Astrocyte (in vitro differentiated cells and primary cell): ENCODE data around the gene MNAT1. TPM values are rescaled to one million over a fixed set of nuclear protein-coding genes. Genes with fewer than 3 reads are reported as not detected.

ENCODE experiments used
- DNase-seq: peaks from one replicate; pipeline ENCODE4 v3.0.0-alpha.2; 2010; ENCODE audit warnings: low read depth
- FAIRE-seq: peaks from 2 replicates; lab custom pipeline; 2011; peaks lifted over from hg19 to GRCh38; lab: Jason Lieb, UNC
- H2AFZ ChIP-seq: 2 replicates; pipeline ENCODE4 v1.6.0; 2012; ENCODE audit warnings: low read depth, low read length, inconsistent platforms
- H3K27ac ChIP-seq: 2 replicates; pipeline ENCODE4 v1.5.1; 2011; ENCODE audit warnings: low read depth, low read length, inconsistent platforms
- H3K27me3 ChIP-seq: 2 replicates; pipeline ENCODE4 v1.6.0; 2011; ENCODE audit warnings: low read length, inconsistent platforms; ENCODE audit not compliant: insufficient read depth
- H3K36me3 ChIP-seq: 2 replicates; pipeline ENCODE4 v1.5.1; 2011; ENCODE audit warnings: low read length, inconsistent platforms; ENCODE audit not compliant: insufficient read depth
- H3K4me1 ChIP-seq: 2 replicates; pipeline ENCODE4 v1.5.1; 2011; ENCODE audit warnings: low read length, inconsistent platforms; ENCODE audit not compliant: insufficient read depth
- H3K4me2 ChIP-seq: 2 replicates; pipeline ENCODE4 v1.6.0; 2012; ENCODE audit warnings: low read length, inconsistent platforms
- H3K4me3 ChIP-seq: 2 replicates; pipeline ENCODE4 v1.5.1; 2011; ENCODE audit warnings: low read depth, mild to moderate bottlenecking, low read length, inconsistent platforms; ENCODE audit not compliant: insufficient read depth
- H3K79me2 ChIP-seq: 2 replicates; pipeline ENCODE4 v1.6.0; 2012; ENCODE audit warnings: mild to moderate bottlenecking, low read length, inconsistent platforms; ENCODE audit not compliant: insufficient read depth
- H3K9ac ChIP-seq: 2 replicates; pipeline ENCODE4 v1.6.0; 2012; ENCODE audit warnings: mild to moderate bottlenecking, low read length, inconsistent platforms
- H3K9me3 ChIP-seq: 2 replicates; pipeline ENCODE4 v1.5.1; 2012; ENCODE audit warnings: low read depth, mild to moderate bottlenecking, low read length, inconsistent platforms; ENCODE audit not compliant: insufficient read depth
- H4K20me1 ChIP-seq: 2 replicates; pipeline ENCODE4 v1.6.0; 2012; ENCODE audit warnings: low read length, inconsistent platforms; ENCODE audit not compliant: insufficient read depth
- H3K27ac Mint-ChIP-seq: one replicate; pipeline ENCODE4 v1.8.0; 2021; ENCODE audit warnings: mild to moderate bottlenecking, mixed read lengths; ENCODE audit not compliant: unreplicated experiment
- H3K27me3 Mint-ChIP-seq: one replicate; pipeline ENCODE4 v1.8.0; 2021; ENCODE audit warnings: low read depth, mixed read lengths; ENCODE audit not compliant: unreplicated experiment
- H3K36me3 Mint-ChIP-seq: one replicate; pipeline ENCODE4 v1.8.0; 2021; ENCODE audit warnings: low read depth, mixed read lengths; ENCODE audit not compliant: unreplicated experiment
- H3K4me1 Mint-ChIP-seq: one replicate; pipeline ENCODE4 v1.8.0; 2021; ENCODE audit warnings: low read depth, mixed read lengths; ENCODE audit not compliant: unreplicated experiment
- H3K4me3 Mint-ChIP-seq: one replicate; pipeline ENCODE4 v1.8.0; 2021; ENCODE audit warnings: mild to moderate bottlenecking, moderate library complexity, mixed read lengths; ENCODE audit not compliant: unreplicated experiment
- H3K9me3 Mint-ChIP-seq: one replicate; pipeline ENCODE4 v1.8.0; 2021; ENCODE audit warnings: mild to moderate bottlenecking, mixed read lengths; ENCODE audit not compliant: unreplicated experiment
- CTCF ChIP-seq: IDR thresholded peaks from 2 replicates; pipeline ENCODE4 v1.5.1; 2011; ENCODE audit warnings: low read depth, mild to moderate bottlenecking, inconsistent platforms, low read length, moderate library complexity; ENCODE audit not compliant: insufficient read depth
- EZH2 ChIP-seq: IDR thresholded peaks from 2 replicates; pipeline ENCODE4 v1.6.1; 2012; ENCODE audit warnings: mild to moderate bottlenecking, low read length, inconsistent platforms; ENCODE audit not compliant: insufficient read depth
- total RNA-seq: library from RNA; stranded (reverse); gene quantifications from 2 replicates; pipeline ENCODE4 v1.2.1, GENCODE V29; 2021

The MNAT1 gene
- total RNA-seq, 1 donor from 2014 or later, result 36.0 TPM

DNA sequence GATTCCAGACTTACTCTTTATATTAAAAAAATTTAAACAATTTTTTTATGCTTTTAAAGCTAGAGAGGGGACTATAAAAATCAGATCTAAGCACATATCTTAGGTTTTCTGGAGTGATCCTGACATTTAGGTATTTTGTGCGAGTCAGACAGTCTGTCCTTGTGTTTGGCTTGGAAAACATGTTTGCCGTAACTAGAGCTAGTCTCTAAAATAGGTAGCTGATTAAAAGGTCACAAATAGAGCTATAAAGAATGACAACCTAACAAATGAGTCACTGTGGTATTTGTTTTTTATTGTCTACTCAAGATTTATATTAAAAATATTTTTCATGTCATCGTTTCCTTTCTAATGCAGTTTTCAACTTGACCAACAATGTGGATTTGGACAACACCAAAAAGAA is 73.4 kb downstream of the MNAT1 start:
- Histone ChIP-seq H3K27me3 (no peaks in the 10 kb centered on the region), H3K9ac (no peak overlapping the region), H3K27ac (no peak overlapping the region), H4K20me1 (peaks cover 6% of the 10 kb centered on the region), H3K4me1 (no peaks in the 10 kb centered on the region), H2AFZ (no peak overlapping the region), H3K36me3 (peaks cover 8% of the 10 kb centered on the region), H3K4me3 (no peak overlapping the region), H3K79me2 (no peaks in the 10 kb centered on the region), H3K4me2 (no peak overlapping the region), H3K9me3 (no peaks in the 10 kb centered on the region)
- FAIRE-seq (no peak), DNase-seq (peak; percentile 10)
- Mint-ChIP-seq H3K4me3 (no peak overlapping the region), H3K27me3 (no peaks in the 10 kb centered on the region), H3K4me1 (peaks cover 2% of the 10 kb centered on the region), H3K9me3 (peaks cover 2% of the 10 kb centered on the region), H3K27ac (no peak overlapping the region), H3K36me3 (peaks cover 8% of the 10 kb centered on the region)
- TF ChIP-seq CTCF (no peak), EZH2 (no peak)

- peaks cover 11% of the 10 kb centered on the region for H3K36me3 ChIP-seq
- H3K9ac ChIP-seq, result no peak overlapping the region
- no peak overlapping the region for H3K4me3 ChIP-seq
- no peaks in the 10 kb centered on the region for H3K27me3 Mint-ChIP-seq
- H3K36me3 Mint-ChIP-seq, result peaks cover 11% of the 10 kb centered on the region
- H3K9me3 ChIP-seq, result no peaks in the 10 kb centered on the region
- FAIRE-seq, result no peak
- H4K20me1 ChIP-seq, result no peaks in the 10 kb centered on the region
- TF ChIP-seq CTCF, result no peak
- no peak for TF ChIP-seq EZH2
- H3K4me3 Mint-ChIP-seq, result no peak overlapping the region
- peak overlapping the region; percentile 20 for H3K27ac Mint-ChIP-seq
- H3K4me1 Mint-ChIP-seq, result no peaks in the 10 kb centered on the region
- no peak overlapping the region for H3K4me2 ChIP-seq
- DNase-seq, result no peak
- no peak overlapping the region for H3K27ac ChIP-seq
- no peaks in the 10 kb centered on the region for H3K9me3 Mint-ChIP-seq
- H3K27me3 ChIP-seq, result no peaks in the 10 kb centered on the region
- no peaks in the 10 kb centered on the region for H3K4me1 ChIP-seq
- no peaks in the 10 kb centered on the region for H3K79me2 ChIP-seq
- H2AFZ ChIP-seq, result no peak overlapping the region
Measured at GRCh38 chr14:60812987-60813386, 78.4 kb downstream of the MNAT1 start.

GRCh38 chr14:60815371-60815770 is 80.8 kb downstream of the MNAT1 start:
- DNase-seq (no peak), FAIRE-seq (no peak)
- H3K27ac Mint-ChIP-seq, result no peak overlapping the region
- H3K4me1 Mint-ChIP-seq, result no peaks in the 10 kb centered on the region
- Histone ChIP-seq H3K4me3 (no peak overlapping the region), H2AFZ (no peak overlapping the region), H3K27ac (no peak overlapping the region), H3K36me3 (peaks cover 17% of the 10 kb centered on the region), H3K9me3 (no peaks in the 10 kb centered on the region), H3K4me1 (no peaks in the 10 kb centered on the region), H3K4me2 (no peak overlapping the region), H3K27me3 (no peaks in the 10 kb centered on the region), H4K20me1 (no peaks in the 10 kb centered on the region), H3K9ac (no peak overlapping the region), H3K79me2 (no peaks in the 10 kb centered on the region)
- H3K9me3 Mint-ChIP-seq, result no peaks in the 10 kb centered on the region
- H3K27me3 Mint-ChIP-seq, result no peaks in the 10 kb centered on the region
- H3K36me3 Mint-ChIP-seq, result peaks cover 11% of the 10 kb centered on the region
- H3K4me3 Mint-ChIP-seq, result no peak overlapping the region
- TF ChIP-seq CTCF (no peak), EZH2 (no peak)
